Measurements from ENCODE around the gene SMYD3.
"Not testable (repeated sequence)": the region's sequence is repeated elsewhere in the genome, so short reads cannot be mapped to it uniquely, and the experiment has no call there.

SMYD3 gene

GRCh38 chr1:246037832-246038231, 469.2 kb downstream of the SMYD3 start:
- TF ChIP-seq CTCF (IDR thresholded peaks at IDR 0.05; ENCODE audit: borderline replicate concordance, insufficient read depth, low read depth, low read length) = no peak
- H3K4me3 ChIP-seq (ENCODE audit: low read depth, low read length) = no peak overlapping the region

- no peak for TF ChIP-seq CTCF (IDR thresholded peaks at IDR 0.05; ENCODE audit: borderline replicate concordance, insufficient read depth, low read depth, low read length)
- H3K4me3 ChIP-seq (ENCODE audit: low read depth, low read length) = no peak overlapping the region
These were observed 470.9 kb downstream of the SMYD3 start for GRCh38 chr1:246036175-246036574.

- no peak for TF ChIP-seq CTCF (IDR thresholded peaks at IDR 0.05; ENCODE audit: borderline replicate concordance, insufficient read depth, low read depth, low read length)
- no peak overlapping the region for H3K4me3 ChIP-seq (ENCODE audit: low read depth, low read length)
These were observed 472.0 kb downstream of the SMYD3 start for GRCh38 chr1:246035060-246035541.

GRCh38 chr1:246034630-246035029, 472.4 kb downstream of the SMYD3 start:
- no peak overlapping the region for H3K4me3 ChIP-seq (ENCODE audit: low read depth, low read length)
- TF ChIP-seq CTCF (IDR thresholded peaks at IDR 0.05; ENCODE audit: borderline replicate concordance, insufficient read depth, low read depth, low read length) = no peak

GRCh38 chr1:246032984-246033383, 474.1 kb downstream of the SMYD3 start:
- TF ChIP-seq CTCF (IDR thresholded peaks at IDR 0.05; ENCODE audit: borderline replicate concordance, insufficient read depth, low read depth, low read length) = no peak

GRCh38 chr1:246032031-246032551, 475.0 kb downstream of the SMYD3 start:
- H3K4me3 ChIP-seq (ENCODE audit: low read depth, low read length) = no peak overlapping the region
- no peak for TF ChIP-seq CTCF (IDR thresholded peaks at IDR 0.05; ENCODE audit: borderline replicate concordance, insufficient read depth, low read depth, low read length)

More at GRCh38 chr1:246032984-246033383, 474.1 kb downstream of the SMYD3 start:
- no peak overlapping the region for H3K4me3 ChIP-seq (ENCODE audit: low read depth, low read length)

GRCh38 chr1:246029616-246030015, 477.5 kb downstream of the SMYD3 start:
- no peak for TF ChIP-seq CTCF (IDR thresholded peaks at IDR 0.05; ENCODE audit: borderline replicate concordance, insufficient read depth, low read depth, low read length)
- no peak overlapping the region for H3K4me3 ChIP-seq (ENCODE audit: low read depth, low read length)

GRCh38 chr1:246024118-246024517, 483.0 kb downstream of the SMYD3 start:
- H3K4me3 ChIP-seq (ENCODE audit: low read depth, low read length) = not testable (repeated sequence)
